Measurements from ENCODE around the gene ZFP37.
"Not testable (repeated sequence)": the region's sequence is repeated elsewhere in the genome, so short reads cannot be mapped to it uniquely, and the experiment has no call there.

ZFP37 gene

GRCh38 chr9:113056191-113057106 is at the start of gene ZFP37:
ZFP37 (minus strand) TSS chr9:113056724; CDS start chr9:113056688, 36 bp downstream.
- peak; percentile 88 for DNase-seq (ENCODE audit: low spot score)

- DNase-seq (ENCODE audit: low spot score), result not testable (repeated sequence)
Observed at GRCh38 chr9:113105345-113105744, 48.8 kb upstream of the ZFP37 start.

- no peak for DNase-seq (ENCODE audit: low spot score)
Observed at GRCh38 chr9:113095561-113095960, 39.0 kb upstream of the ZFP37 start.

- DNase-seq (ENCODE audit: low spot score), result not testable (repeated sequence)
Observed at GRCh38 chr9:113089924-113090323, 33.4 kb upstream of the ZFP37 start.

- not testable (repeated sequence) for DNase-seq (ENCODE audit: low spot score)
Observed at GRCh38 chr9:113089143-113089505, 32.6 kb upstream of the ZFP37 start.

GRCh38 chr9:113088456-113089142 is 32.1 kb upstream of the ZFP37 start:
- not testable (repeated sequence) for DNase-seq (ENCODE audit: low spot score)

- DNase-seq (ENCODE audit: low spot score), result not testable (repeated sequence)
Observed at GRCh38 chr9:113062932-113063310, 6.4 kb upstream of the ZFP37 start.

- not testable (repeated sequence) for DNase-seq (ENCODE audit: low spot score)
Observed at GRCh38 chr9:113062256-113062931, 5.9 kb upstream of the ZFP37 start.

- not testable (repeated sequence) for DNase-seq (ENCODE audit: low spot score)
Observed at GRCh38 chr9:113061072-113061850, 4.7 kb upstream of the ZFP37 start.

- not testable (repeated sequence) for DNase-seq (ENCODE audit: low spot score)
Observed at GRCh38 chr9:113059581-113060284, 3.2 kb upstream of the ZFP37 start.

- DNase-seq (ENCODE audit: low spot score), result no peak
Observed at GRCh38 chr9:113057193-113057592, 669 bp upstream of the ZFP37 start.

GRCh38 chr9:113042884-113043657 is 13.5 kb downstream of the ZFP37 start:
- no peak for DNase-seq (ENCODE audit: low spot score)

- DNase-seq (ENCODE audit: low spot score), result no peak
Observed at GRCh38 chr9:113026200-113026599, 30.3 kb downstream of the ZFP37 start.

GRCh38 chr9:113018247-113018646 is 38.3 kb downstream of the ZFP37 start:
- DNase-seq (ENCODE audit: low spot score), result no peak

- DNase-seq (ENCODE audit: low spot score), result no peak
Observed at GRCh38 chr9:113012492-113012891, 44.0 kb downstream of the ZFP37 start.

- peak; percentile 11 for DNase-seq (ENCODE audit: low spot score)
Observed at GRCh38 chr9:113011911-113012381, 44.6 kb downstream of the ZFP37 start, which contains the start of gene ZNF883. ZNF883 (minus strand) TSS chr9:113012192.

GRCh38 chr9:113005777-113006176 is 50.7 kb downstream of the ZFP37 start:
- no peak for DNase-seq (ENCODE audit: low spot score)

GRCh38 chr9:112997236-112997941 is 59.1 kb downstream of the ZFP37 start:
- no peak for DNase-seq (ENCODE audit: low spot score)
